Astrocyte of the cerebellum (primary cell): Measurements from ENCODE around the gene DIAPH2.

Experiments used
- DNase-seq: peaks from one replicate; pipeline ENCODE4 v3.0.0-alpha.2; 2011; ENCODE audit warnings: low read depth
- H3K4me3 ChIP-seq: 2 replicates; pipeline ENCODE4 v1.5.1; 2011; ENCODE audit warnings: mild to moderate bottlenecking, low read depth, low read length, moderate library complexity
- CTCF ChIP-seq: IDR thresholded peaks from 2 replicates; pipeline ENCODE4 v1.5.1; 2012; ENCODE audit warnings: low read length, low read depth, moderate library complexity, mild to moderate bottlenecking; ENCODE audit errors: missing control alignments
- in situ Hi-C: cut with HindIII; loops from 2 replicates; pipeline ENCODE4 v1.10.0; 2017; ENCODE audit warnings: low sequenced_read_pairs

The DIAPH2 gene

GRCh38 chrX:97479106-97479890 lies 794.7 kb downstream of the DIAPH2 start:
- in situ Hi-C loops, result no loop called here
- H3K4me3 ChIP-seq, result no peak overlapping the region
- no peak for TF ChIP-seq CTCF
- no peak for DNase-seq

- in situ Hi-C loops, result no loop called here
- TF ChIP-seq CTCF, result no peak
- DNase-seq, result no peak
- H3K4me3 ChIP-seq, result no peak overlapping the region
Observed at GRCh38 chrX:97481228-97481627, 796.6 kb downstream of the DIAPH2 start.

- in situ Hi-C loops, result no loop called here
- TF ChIP-seq CTCF, result no peak
Observed at GRCh38 chrX:97482666-97483300, 798.1 kb downstream of the DIAPH2 start.

GRCh38 chrX:97490656-97491055 lies 806.0 kb downstream of the DIAPH2 start:
- DNase-seq, result no peak
- in situ Hi-C loops, result no loop called here
- no peak overlapping the region for H3K4me3 ChIP-seq
- TF ChIP-seq CTCF, result no peak

More at GRCh38 chrX:97482666-97483300, 798.1 kb downstream of the DIAPH2 start:
- DNase-seq, result no peak
- no peak overlapping the region for H3K4me3 ChIP-seq

- in situ Hi-C loops, result no loop called here
- H3K4me3 ChIP-seq, result no peak overlapping the region
- DNase-seq, result no peak
- TF ChIP-seq CTCF, result no peak
Observed at GRCh38 chrX:97494756-97495372, 810.2 kb downstream of the DIAPH2 start.

- TF ChIP-seq CTCF, result no peak
- in situ Hi-C loops, result no loop called here
- no peak overlapping the region for H3K4me3 ChIP-seq
- no peak for DNase-seq
Observed at GRCh38 chrX:97498093-97498492, 813.5 kb downstream of the DIAPH2 start.
